ENCODE measurements around the gene EVI2A.
"Not testable (repeated sequence)": the region's sequence is repeated elsewhere in the genome, so short reads cannot be mapped to it uniquely, and the experiment has no call there.

EVI2A gene

GRCh38 chr17:31314782-31315100, 6.7 kb downstream of the EVI2A start:
- Histone ChIP-seq H3K4me2 (ENCODE audit: low read depth, low read length, poor library complexity, severe bottlenecking) (peak overlapping the region; percentile 92), H3K9ac (ENCODE audit: low read depth, low read length, poor library complexity, severe bottlenecking) (no peak overlapping the region)

DNA sequence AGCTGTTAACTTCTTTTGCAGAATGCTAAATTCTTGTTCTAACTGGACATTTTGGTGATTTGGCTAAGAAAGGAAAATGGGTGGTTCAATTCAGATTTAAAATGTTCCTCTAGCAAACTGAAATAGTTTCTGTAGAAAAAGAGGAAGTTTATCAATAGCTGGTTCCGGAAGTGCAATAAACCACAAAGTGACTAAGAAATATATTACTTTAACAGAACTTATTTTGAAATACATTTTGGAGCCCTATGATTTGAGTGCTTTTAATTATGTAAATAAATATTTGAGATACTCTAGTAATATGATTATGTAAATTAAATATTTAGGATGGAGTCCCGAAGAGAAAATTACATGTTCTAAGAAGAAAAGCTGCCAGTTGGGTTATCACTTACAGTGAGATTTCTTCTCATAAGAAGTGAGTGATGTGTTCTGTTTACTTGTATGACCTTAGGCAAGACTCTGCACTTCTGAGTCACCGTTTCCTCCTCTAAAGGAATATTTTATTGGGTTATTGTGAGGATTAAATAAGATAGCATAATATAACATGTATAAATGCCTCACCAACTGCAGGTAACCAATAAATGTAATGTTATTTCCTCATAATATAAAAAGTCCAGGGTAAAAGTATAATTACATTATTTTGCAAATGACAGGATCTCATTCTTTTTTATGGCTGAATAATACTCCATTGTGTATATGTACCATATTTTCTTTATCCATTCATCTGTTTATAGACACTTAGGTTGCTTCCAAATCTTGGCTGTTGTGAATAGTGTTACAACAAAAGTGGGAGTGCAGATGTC, 7.2 kb downstream of the EVI2A start, which contains the start of gene EVI2B:
Gene EVI2B (minus strand): TSS at position 73 of the 800 bp plus-strand sequence. CDS start 8,445 bp downstream, outside the sequence.
- Histone ChIP-seq H3K9me3 (ENCODE audit: insufficient read depth, low read depth, low read length) (no peaks in the 10 kb centered on the region), H3K79me2 (ENCODE audit: insufficient read depth, low read length) (peaks cover 82% of the 10 kb centered on the region), H3K27me3 (ENCODE audit: insufficient read depth, low read length, poor library complexity, severe bottlenecking) (no peaks in the 10 kb centered on the region), H3K9ac (ENCODE audit: low read depth, low read length, poor library complexity, severe bottlenecking) (peak within 1 kb of the TSS; percentile 85), H3K9me2 (replicated peaks; ENCODE audit: low read depth, low read length) (no peaks in the 10 kb centered on the region), H3K36me3 (ENCODE audit: insufficient read depth, low read length) (no peaks in the 10 kb centered on the region), H2AFZ (ENCODE audit: low read length) (no peak within 1 kb of the TSS), H4K20me1 (ENCODE audit: insufficient read depth, low read length, poor library complexity, severe bottlenecking) (no peaks in the 10 kb centered on the region), H3K4me3 (ENCODE audit: low read length, poor library complexity, severe bottlenecking) (peak within 1 kb of the TSS; percentile 79), H3K4me1 (ENCODE audit: insufficient read depth, low read length, poor library complexity, severe bottlenecking) (peaks cover 77% of the 10 kb centered on the region), H3F3A (ENCODE audit: low read depth) (peaks cover 9% of the 10 kb centered on the region; the same call in 1 of the 2 replicates), H3K4me2 (ENCODE audit: low read depth, low read length, poor library complexity, severe bottlenecking) (peak within 1 kb of the TSS; percentile 92)
- no peak for TF ChIP-seq CTCF (conservative IDR thresholded peaks at IDR 0.05; ENCODE audit: low read length)
- TF ChIP-seq EZH2phosphoT487 (IDR thresholded peaks at IDR 0.05; ENCODE audit: borderline replicate concordance), result no peak

More at GRCh38 chr17:31314782-31315100, 6.7 kb downstream of the EVI2A start:
- Histone ChIP-seq H3K36me3 (ENCODE audit: insufficient read depth, low read length) (no peaks in the 10 kb centered on the region), H3K9me2 (replicated peaks; ENCODE audit: low read depth, low read length) (no peaks in the 10 kb centered on the region), H3F3A (ENCODE audit: low read depth) (peaks cover 9% of the 10 kb centered on the region; the same call in 1 of the 2 replicates), H3K9me3 (ENCODE audit: insufficient read depth, low read depth, low read length) (no peaks in the 10 kb centered on the region), H3K4me3 (ENCODE audit: low read length, poor library complexity, severe bottlenecking) (peak overlapping the region; percentile 79), H4K20me1 (ENCODE audit: insufficient read depth, low read length, poor library complexity, severe bottlenecking) (no peaks in the 10 kb centered on the region), H3K4me1 (ENCODE audit: insufficient read depth, low read length, poor library complexity, severe bottlenecking) (peaks cover 76% of the 10 kb centered on the region), H2AFZ (ENCODE audit: low read length) (no peak overlapping the region), H3K27me3 (ENCODE audit: insufficient read depth, low read length, poor library complexity, severe bottlenecking) (no peaks in the 10 kb centered on the region), H3K79me2 (ENCODE audit: insufficient read depth, low read length) (peaks cover 82% of the 10 kb centered on the region)
- TF ChIP-seq CTCF (conservative IDR thresholded peaks at IDR 0.05; ENCODE audit: low read length) (no peak), EZH2phosphoT487 (IDR thresholded peaks at IDR 0.05; ENCODE audit: borderline replicate concordance) (no peak)

DNA sequence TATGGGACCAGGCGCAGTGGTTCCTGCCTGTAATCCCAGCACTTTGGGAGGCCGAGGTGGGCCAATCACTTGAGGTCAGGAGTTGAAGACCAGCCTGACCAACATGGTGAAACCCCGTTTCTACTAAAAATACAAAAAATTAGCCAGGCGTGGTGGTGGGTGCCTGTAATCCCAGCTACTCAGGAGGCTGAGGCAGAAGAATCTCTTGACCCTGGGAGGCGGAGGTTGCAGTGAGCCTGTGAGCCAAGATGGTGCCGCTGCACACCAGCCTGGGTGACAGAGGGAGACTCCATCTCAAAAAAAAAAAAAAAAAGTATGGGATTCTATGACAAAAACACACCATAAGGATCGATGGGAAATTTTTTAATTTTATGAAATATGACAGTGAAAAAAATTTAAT, 9.2 kb downstream of the EVI2A start:
- H3K4me3 ChIP-seq (ENCODE audit: low read length, poor library complexity, severe bottlenecking), result peak overlapping the region; percentile 79
- not testable (repeated sequence) for H3K9me2 ChIP-seq (replicated peaks; ENCODE audit: low read depth, low read length); H3K27me3 ChIP-seq (ENCODE audit: insufficient read depth, low read length, poor library complexity, severe bottlenecking); H3K36me3 ChIP-seq (ENCODE audit: insufficient read depth, low read length); H2AFZ ChIP-seq (ENCODE audit: low read length); H3F3A ChIP-seq (ENCODE audit: low read depth); H4K20me1 ChIP-seq (ENCODE audit: insufficient read depth, low read length, poor library complexity, severe bottlenecking); H3K9me3 ChIP-seq (ENCODE audit: insufficient read depth, low read depth, low read length)
- H3K4me2 ChIP-seq (ENCODE audit: low read depth, low read length, poor library complexity, severe bottlenecking), result peak overlapping the region; percentile 92
- peaks cover 81% of the 10 kb centered on the region for H3K4me1 ChIP-seq (ENCODE audit: insufficient read depth, low read length, poor library complexity, severe bottlenecking)
- peaks cover 85% of the 10 kb centered on the region for H3K79me2 ChIP-seq (ENCODE audit: insufficient read depth, low read length)
- peak overlapping the region; percentile 85 for H3K9ac ChIP-seq (ENCODE audit: low read depth, low read length, poor library complexity, severe bottlenecking)

All from Loucy (cell line).